Measurements from ENCODE around the gene ABCC10. TPM values are rescaled to one million over a fixed set of nuclear protein-coding genes. Genes with fewer than 3 reads are reported as not detected.
"Not testable (repeated sequence)": the region's sequence is repeated elsewhere in the genome, so short reads cannot be mapped to it uniquely, and the experiment has no call there.

Gene ABCC10
- total RNA-seq, 6 experiments from 2014 or later, result 26.2 to 41.6 (median 30.3) TPM

DNA sequence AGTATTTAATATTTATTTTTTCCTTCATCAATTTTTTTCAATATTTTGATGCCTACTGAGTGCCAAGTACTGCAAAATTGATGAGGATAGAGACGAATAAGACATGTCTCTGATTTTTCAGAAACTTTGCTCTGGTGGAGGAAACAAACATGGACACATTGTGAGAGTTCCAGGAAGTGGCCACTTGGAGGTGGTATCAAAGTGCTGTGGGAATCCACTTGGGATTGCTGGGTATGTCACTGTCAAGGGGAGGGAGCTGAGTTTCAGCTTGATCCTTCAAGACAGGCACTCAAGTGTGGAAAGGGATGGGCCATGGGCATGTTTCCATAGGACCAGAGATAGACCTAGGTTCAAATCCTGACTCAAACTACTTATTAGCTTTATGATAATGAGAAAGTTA is 24.5 kb upstream of the ABCC10 start:
- Mint-ChIP-seq H3K4me1 (ENCODE audit: low read depth) (peaks cover 11% of the 10 kb centered on the region), H3K27ac (no peak overlapping the region)

DNA sequence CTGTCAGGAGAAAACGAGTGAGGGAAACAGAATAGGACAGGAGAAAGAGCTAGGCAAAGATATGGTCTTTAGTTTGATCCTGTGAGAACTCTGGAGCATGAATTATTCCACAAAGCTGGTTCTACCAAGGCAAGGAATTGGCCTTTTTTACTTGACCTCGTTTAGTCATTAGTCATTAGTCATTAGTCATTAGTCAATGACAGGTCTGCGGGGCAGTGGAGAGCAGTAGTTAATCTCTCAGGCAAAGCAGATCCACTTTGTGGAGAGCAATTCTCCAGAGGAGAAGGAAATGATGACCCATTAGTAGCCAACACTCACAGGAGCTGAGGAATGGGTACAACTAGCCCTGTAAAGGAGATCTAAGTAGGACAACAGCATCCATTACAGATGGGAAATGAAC is 22.0 kb upstream of the ABCC10 start:
- TF ChIP-seq, protein P1, sequence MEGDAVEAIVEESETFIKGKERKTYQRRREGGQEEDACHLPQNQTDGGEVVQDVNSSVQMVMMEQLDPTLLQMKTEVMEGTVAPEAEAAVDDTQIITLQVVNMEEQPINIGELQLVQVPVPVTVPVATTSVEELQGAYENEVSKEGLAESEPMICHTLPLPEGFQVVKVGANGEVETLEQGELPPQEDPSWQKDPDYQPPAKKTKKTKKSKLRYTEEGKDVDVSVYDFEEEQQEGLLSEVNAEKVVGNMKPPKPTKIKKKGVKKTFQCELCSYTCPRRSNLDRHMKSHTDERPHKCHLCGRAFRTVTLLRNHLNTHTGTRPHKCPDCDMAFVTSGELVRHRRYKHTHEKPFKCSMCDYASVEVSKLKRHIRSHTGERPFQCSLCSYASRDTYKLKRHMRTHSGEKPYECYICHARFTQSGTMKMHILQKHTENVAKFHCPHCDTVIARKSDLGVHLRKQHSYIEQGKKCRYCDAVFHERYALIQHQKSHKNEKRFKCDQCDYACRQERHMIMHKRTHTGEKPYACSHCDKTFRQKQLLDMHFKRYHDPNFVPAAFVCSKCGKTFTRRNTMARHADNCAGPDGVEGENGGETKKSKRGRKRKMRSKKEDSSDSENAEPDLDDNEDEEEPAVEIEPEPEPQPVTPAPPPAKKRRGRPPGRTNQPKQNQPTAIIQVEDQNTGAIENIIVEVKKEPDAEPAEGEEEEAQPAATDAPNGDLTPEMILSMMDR (IDR thresholded peaks at IDR 0.05), result no peak
- H3K36me3 Mint-ChIP-seq (ENCODE audit: low read depth), result no peaks in the 10 kb centered on the region
- H3K27me3 Mint-ChIP-seq (ENCODE audit: insufficient read depth), result peaks cover 26% of the 10 kb centered on the region
- no peak overlapping the region for H3K4me3 Mint-ChIP-seq
- no peak overlapping the region for H3K27ac Mint-ChIP-seq
- peak; percentile 29 for DNase-seq
- H3K4me1 Mint-ChIP-seq (ENCODE audit: low read depth), result peaks cover 11% of the 10 kb centered on the region
- peaks cover 4% of the 10 kb centered on the region; the same call in 1 of the 2 replicates for H3K9me3 Mint-ChIP-seq

More for the DNA sequence above, 24.5 kb upstream of the ABCC10 start:
- no peak overlapping the region for H3K4me3 Mint-ChIP-seq
- DNase-seq, result peak; percentile 16
- no peaks in the 10 kb centered on the region; the same call in 1 of the 2 replicates for H3K9me3 Mint-ChIP-seq
- TF ChIP-seq, protein P1 (IDR thresholded peaks at IDR 0.05), result 0 out of 2 replicates have a peak, but pooled peaks have one; percentile 20
- H3K36me3 Mint-ChIP-seq (ENCODE audit: low read depth), result no peaks in the 10 kb centered on the region
- peaks cover 27% of the 10 kb centered on the region for H3K27me3 Mint-ChIP-seq (ENCODE audit: insufficient read depth)

DNA sequence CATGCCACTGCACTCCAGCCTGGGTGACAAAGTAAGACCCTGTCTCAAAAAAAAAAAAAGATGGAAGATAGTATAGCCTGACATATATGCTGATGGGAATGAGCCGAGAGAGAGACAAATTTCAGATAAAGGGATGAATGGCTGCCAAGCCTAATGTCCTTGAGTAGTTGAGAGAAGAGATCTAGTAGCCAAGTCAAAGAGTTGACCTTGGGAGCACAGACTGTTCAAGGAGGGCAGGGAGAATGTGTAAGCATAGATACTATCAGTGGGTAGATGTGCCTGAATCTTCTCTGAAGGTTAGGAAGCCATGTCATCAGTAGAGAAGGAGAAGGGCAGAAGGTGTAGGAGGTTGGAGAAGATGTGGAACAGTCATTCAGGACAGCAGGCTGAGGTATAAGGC is 20.0 kb upstream of the ABCC10 start:
- H3K27me3 Mint-ChIP-seq (ENCODE audit: insufficient read depth), result peaks cover 18% of the 10 kb centered on the region
- no peak for DNase-seq
- no peaks in the 10 kb centered on the region for H3K36me3 Mint-ChIP-seq (ENCODE audit: low read depth)
- H3K4me1 Mint-ChIP-seq (ENCODE audit: low read depth), result peaks cover 11% of the 10 kb centered on the region
- no peak overlapping the region for H3K4me3 Mint-ChIP-seq
- TF ChIP-seq, protein P1 (IDR thresholded peaks at IDR 0.05), result no peak
- no peak overlapping the region for H3K27ac Mint-ChIP-seq
- H3K9me3 Mint-ChIP-seq, result peaks cover 4% of the 10 kb centered on the region; the same call in 1 of the 2 replicates

DNA sequence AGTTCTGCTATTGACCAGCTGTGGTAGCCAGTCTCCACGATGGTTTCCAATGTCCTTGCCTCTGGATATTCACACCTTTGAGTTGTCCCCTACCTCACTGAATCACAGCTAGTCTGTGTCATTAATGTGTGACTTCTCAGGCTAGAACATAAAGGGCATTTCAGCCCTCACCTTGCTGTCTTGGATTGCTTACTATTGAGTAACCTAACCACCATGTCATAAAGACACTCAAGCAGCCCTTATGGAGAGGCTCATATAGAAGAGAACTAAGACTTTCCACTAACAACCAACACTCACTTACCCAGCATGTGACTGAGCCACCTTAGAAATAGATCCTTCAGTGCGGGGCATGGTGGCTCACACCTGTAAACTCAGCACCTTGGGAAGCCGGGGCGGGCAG is 19.1 kb upstream of the ABCC10 start:
- TF ChIP-seq, protein P1 (IDR thresholded peaks at IDR 0.05), result no peak

DNA sequence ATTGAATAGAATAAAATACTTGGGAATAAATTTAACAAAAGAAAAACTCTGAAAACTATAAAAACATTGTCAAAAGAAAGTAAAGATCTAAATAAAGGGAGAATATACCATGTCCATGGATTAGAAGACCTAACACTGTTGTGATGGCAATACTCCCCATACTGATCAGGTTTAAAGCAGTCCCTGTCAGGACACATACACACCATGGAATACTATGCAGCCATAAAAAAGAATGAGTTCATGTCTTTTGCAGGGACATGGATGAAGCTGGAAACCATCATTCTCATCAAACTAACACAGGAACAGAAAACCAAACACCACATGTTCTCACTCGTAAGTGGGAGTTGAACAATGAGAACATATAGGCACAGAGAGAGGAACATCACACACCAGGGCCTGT is 16.6 kb upstream of the ABCC10 start:
- not testable (repeated sequence) for H3K27ac Mint-ChIP-seq

More for the DNA sequence above, 19.1 kb upstream of the ABCC10 start:
- Mint-ChIP-seq H3K4me1 (ENCODE audit: low read depth) (peaks cover 11% of the 10 kb centered on the region), H3K27ac (no peak overlapping the region), H3K36me3 (ENCODE audit: low read depth) (no peaks in the 10 kb centered on the region), H3K4me3 (no peak overlapping the region), H3K9me3 (peaks cover 4% of the 10 kb centered on the region; the same call in 1 of the 2 replicates), H3K27me3 (ENCODE audit: insufficient read depth) (peaks cover 14% of the 10 kb centered on the region)
- no peak for DNase-seq

DNA sequence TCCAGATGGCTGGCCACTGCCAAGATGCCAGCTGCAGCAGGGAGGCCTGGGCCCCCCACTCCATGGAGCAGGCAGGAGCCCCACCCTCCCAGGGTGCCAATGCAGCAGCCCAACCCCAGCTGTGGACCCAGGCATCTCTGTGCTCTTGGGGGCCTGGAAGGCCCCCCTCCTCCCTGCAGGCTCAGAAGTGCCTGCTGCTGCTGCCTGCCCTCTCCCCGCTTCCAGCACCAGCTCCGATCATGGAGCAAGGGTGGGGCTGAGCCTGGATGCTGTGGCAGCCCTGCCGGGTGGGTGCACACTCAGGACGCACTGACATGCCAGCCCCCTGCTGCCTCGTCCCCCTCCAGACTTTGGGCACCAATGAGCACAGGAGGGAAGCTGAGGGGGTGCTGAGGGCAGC is 14.8 kb upstream of the ABCC10 start:
- Mint-ChIP-seq H3K4me1 (ENCODE audit: low read depth) (no peaks in the 10 kb centered on the region), H3K27ac (no peak overlapping the region), H3K27me3 (ENCODE audit: insufficient read depth) (peaks cover 10% of the 10 kb centered on the region; the same call in 1 of the 2 replicates), H3K36me3 (ENCODE audit: low read depth) (no peaks in the 10 kb centered on the region), H3K4me3 (no peak overlapping the region), H3K9me3 (peaks cover 4% of the 10 kb centered on the region; the same call in 1 of the 2 replicates)
- TF ChIP-seq, protein P1 (IDR thresholded peaks at IDR 0.05), result no peak
- no peak for DNase-seq

More for the DNA sequence above, 16.6 kb upstream of the ABCC10 start:
- H3K36me3 Mint-ChIP-seq (ENCODE audit: low read depth); H3K9me3 Mint-ChIP-seq; DNase-seq; H3K4me3 Mint-ChIP-seq; H3K4me1 Mint-ChIP-seq (ENCODE audit: low read depth): not testable (repeated sequence)
- peaks cover 11% of the 10 kb centered on the region for H3K27me3 Mint-ChIP-seq (ENCODE audit: insufficient read depth)
